VCaP (cell line): ENCODE data around the gene TES.
A peak's percentile ranks its signal among the peaks of the same experiment; 100 is the strongest.

Experiments
- H3K27ac ChIP-seq: fragments of 450-650 bp; 2 replicates; pipeline ENCODE4 v1.5.1; 2017
- CTCF ChIP-seq: fragments of 450-650 bp; conservative IDR thresholded peaks from 2 replicates; pipeline ENCODE4 v1.5.1; 2017; ENCODE audit warnings: mild to moderate bottlenecking, moderate library complexity

Gene TES

DNA sequence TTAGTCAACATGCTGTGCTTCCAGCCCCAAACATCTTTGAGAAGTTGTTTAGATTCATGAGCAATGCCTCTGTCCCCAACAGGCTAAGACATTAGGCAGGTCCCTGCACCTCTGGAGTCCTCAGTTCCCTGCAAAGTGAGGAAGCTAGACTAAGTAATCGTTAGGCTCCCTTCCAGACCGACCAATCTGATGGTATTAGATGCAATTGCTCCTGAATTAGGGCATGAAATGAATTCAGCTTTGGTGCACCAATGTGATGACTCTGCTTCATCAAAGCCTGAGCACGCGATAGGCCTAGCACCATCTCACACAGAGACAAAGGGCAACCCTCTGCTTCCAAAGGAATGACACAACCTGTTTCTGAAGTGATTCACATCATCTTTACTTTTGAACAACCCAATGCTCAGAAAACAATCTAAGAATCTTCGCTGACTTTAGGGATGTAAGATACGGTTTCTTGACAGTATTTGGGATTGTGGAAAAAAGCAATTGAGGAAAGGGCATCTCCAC, 723 bp upstream of the TES start:
- H3K27ac ChIP-seq: peak overlapping the region; percentile 77; the same call in 1 of the 2 replicates
- TF ChIP-seq CTCF: no peak

DNA sequence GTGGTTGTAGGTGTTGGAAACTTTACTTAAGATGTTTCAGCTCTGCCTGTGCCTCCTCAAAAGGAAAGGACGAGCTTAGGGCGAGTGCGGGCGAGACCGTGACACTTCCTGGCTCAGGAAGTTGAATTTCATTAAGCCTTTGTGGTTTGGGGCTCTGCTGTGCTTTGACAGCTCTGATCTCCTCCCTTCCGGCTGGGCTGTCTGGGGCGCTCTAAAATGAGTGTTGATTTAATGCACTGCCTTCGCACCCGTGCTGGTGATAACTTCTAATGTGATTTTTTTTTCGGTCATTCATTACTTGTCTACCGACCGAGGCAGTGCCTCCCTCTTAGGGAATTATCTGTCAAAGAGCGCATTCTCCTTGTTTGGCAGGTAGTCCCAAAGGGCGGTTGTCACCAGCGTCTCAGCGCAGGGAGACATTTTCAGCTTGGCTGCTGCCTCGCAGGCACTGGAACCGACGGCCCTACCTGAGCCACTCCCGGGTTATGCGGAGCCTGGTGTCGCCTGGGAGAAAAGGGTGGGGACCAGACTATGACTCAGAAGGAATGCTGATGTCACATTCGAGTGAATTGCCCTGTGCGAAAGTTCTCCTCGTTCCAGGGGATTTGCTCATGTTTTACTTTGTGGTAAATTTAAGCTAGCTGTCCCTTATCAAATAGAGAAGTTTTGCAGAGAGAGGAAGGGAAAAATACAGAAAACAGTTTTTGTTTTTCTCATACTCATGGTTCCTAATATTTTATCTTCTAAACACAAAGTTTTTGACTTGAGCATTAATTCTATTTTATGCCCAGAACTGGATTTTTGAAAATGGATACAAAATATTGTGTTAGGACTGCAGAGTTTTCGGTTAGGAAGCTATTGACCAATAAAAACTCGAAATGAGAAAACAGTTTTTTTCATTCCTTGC, 920 bp downstream of the TES start:
- H3K27ac ChIP-seq: peak overlapping the region; percentile 77
- no peak for TF ChIP-seq CTCF

DNA sequence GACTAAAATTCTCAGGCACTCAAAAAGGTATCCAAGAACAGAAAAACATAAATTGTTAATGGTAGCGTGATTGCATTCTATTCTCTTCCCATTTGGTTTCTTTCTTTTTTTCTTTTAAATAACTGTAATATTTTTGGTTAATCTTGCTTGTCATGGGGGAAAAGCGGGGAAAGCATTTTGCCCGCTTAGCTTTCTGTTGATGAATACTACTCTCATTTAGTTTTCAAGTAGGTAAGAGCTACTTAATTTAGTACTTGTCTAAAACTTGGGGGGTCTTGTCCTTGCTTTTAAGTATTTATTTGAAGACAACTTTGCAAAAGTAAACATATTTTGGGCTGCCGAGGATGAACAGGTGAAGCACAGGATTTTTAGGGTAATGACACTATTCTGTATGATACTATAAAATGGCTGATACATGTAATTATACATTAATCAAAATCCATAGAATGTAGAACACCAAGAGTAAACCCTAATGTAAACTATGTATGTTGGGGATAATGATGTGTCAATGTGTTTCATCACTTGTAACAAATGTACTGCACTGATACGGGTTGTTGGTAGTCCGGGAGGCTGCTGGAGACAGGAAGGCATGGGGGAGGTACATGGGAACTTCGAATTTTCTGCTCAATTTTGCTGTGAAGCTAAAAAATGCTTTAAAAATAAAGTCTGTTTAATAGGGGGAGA, 1.7 kb downstream of the TES start:
- TF ChIP-seq CTCF: no peak
- H3K27ac ChIP-seq: peak overlapping the region; percentile 77; the same call in 1 of the 2 replicates

DNA sequence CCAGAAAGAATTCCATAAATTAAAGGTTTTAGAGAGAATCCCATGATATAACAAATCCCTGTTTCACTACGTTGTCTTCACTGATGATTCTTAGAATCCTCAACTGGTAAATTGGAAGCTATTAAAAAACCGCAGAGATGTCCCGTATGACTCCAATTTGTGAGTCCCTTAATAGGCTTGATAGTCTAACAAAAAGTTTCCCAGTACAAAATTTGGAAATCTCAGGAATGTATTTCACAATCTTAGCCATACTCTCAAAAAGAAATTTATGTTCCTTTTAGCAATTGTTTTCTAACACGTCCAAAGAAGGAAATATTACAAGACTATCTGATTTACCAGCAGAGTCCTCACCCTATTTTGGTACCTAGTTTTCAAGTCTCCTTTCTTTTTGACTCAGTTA, 2.5 kb downstream of the TES start:
- no peak for TF ChIP-seq CTCF
- H3K27ac ChIP-seq: no peak overlapping the region

DNA sequence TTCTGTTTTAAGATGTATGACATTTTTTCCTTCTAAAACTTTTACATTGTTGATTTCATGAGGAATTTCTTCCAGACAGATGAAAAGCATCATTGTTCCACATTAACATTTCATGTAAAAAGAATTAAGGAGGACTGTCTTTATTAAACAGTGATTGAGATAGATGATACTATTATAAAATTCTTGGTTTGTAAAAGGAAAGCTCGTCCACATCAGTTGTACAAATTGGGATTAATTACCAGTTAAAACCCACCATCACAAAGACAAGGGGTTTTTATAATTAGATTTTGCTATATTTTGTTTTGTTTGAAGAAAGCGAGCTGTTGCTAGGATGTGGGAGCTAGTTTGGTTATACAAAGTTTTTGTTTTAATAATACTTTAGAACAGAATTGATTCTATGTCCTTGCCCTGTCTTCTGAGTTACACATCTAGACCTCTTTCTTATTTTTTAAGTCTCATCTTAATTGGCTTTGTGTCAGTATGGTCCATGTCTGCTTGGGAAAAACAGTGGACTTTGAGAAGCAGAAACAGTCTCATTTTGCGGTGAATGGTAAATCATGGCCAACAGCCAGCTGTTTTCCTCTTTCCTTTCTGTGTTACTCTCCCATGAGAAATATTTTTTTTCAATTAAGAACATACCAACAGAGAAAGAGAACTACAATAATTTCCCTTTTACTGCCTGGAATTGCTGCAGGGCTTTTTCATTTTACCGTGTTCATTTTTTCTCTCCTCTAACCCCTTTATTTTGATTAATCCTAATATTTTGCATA, 3.2 kb downstream of the TES start:
- no peak for TF ChIP-seq CTCF
- H3K27ac ChIP-seq: no peak overlapping the region

- no peak overlapping the region for H3K27ac ChIP-seq
- TF ChIP-seq CTCF: no peak
Observed at GRCh38 chr7:116214921-116215320, 4.6 kb downstream of the TES start.

GRCh38 chr7:116215551-116215950, 5.2 kb downstream of the TES start:
- H3K27ac ChIP-seq: no peak overlapping the region
- TF ChIP-seq CTCF: no peak
